ENCODE measurements around the gene DPP8.

Gene DPP8

DNA sequence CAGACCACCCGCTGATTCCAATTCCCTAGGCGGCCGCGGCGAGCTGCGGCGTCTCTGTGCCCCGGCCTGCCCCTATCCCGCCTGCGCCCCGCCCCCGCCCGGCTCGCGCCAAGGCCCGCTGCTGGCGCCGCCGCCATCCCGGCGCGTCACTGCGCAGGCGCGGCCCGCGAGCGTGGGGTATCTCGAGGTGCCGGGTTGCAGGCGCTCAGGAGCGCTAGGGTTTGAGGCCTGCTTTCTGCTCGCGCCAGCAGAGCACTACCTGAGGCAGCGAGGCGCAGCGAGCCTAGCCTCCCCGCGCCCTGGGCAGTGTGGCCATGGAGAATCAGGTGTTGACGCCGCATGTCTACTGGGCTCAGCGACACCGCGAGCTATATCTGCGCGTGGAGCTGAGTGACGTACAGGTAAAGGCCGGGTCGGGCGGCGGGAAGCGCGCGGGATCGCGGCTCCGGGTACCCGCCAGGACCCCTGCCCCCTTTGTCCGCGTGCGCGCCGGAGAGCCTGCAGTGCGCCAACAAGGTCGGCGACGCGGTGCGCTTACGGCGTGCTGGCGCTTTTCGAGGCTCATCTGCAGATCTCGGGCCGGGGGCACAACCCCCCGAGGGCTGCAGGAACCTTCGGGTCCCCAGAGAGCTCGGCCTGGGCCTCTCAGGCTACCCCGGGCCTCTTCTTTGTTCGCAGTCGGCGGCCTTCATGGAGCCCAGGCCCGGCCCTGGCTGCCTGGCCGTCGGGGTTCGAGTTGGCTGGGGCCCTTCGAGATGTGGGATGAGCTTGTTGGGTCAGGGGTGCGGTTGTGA is 13.0 kb upstream of the DPP8 start, which contains the start of gene HACD3:
Gene HACD3 (plus strand): TSS at position 146 of the 794 bp plus-strand sequence. CDS start 169 bp downstream, at position 315.
- Histone ChIP-seq H3K9me3 (ENCODE audit: insufficient read depth, low read length, severe bottlenecking) (no peaks in the 10 kb centered on the region), H3K4me3 (ENCODE audit: low read depth in 1 of 2, low read length in 2 of 2) (peak within 1 kb of the TSS; percentile 89 to 95), H3K27ac (ENCODE audit: low read length) (peak within 1 kb of the TSS; percentile 97), H3K4me1 (ENCODE audit: insufficient read depth, low read length) (peaks cover 30% of the 10 kb centered on the region), H3K79me2 (ENCODE audit: insufficient read depth, low read length) (peaks cover 56% of the 10 kb centered on the region), H2AFZ (ENCODE audit: low read depth, low read length) (peak within 1 kb of the TSS; percentile 98), H3K4me2 (ENCODE audit: insufficient read depth, low read length) (peak within 1 kb of the TSS; percentile 77), H3K36me3 (ENCODE audit: insufficient read depth, low read length) (peaks cover 18% of the 10 kb centered on the region), H4K20me1 (ENCODE audit: insufficient read depth, low read length) (peaks cover 31% of the 10 kb centered on the region), H3K27me3 (ENCODE audit: insufficient read depth, low read length, poor library complexity) (no peaks in the 10 kb centered on the region), H3K9ac (ENCODE audit: low read depth, low read length) (peak within 1 kb of the TSS; percentile 99)
- DNase-seq (peak; percentile 89), ATAC-seq (ENCODE audit: insufficient read depth, low read depth) (peak; percentile 95)
- no peak for TF ChIP-seq EZH2 (IDR thresholded peaks at IDR 0.05; ENCODE audit: borderline replicate concordance, low read depth, low read length, severe bottlenecking)
- TF ChIP-seq, protein P1, sequence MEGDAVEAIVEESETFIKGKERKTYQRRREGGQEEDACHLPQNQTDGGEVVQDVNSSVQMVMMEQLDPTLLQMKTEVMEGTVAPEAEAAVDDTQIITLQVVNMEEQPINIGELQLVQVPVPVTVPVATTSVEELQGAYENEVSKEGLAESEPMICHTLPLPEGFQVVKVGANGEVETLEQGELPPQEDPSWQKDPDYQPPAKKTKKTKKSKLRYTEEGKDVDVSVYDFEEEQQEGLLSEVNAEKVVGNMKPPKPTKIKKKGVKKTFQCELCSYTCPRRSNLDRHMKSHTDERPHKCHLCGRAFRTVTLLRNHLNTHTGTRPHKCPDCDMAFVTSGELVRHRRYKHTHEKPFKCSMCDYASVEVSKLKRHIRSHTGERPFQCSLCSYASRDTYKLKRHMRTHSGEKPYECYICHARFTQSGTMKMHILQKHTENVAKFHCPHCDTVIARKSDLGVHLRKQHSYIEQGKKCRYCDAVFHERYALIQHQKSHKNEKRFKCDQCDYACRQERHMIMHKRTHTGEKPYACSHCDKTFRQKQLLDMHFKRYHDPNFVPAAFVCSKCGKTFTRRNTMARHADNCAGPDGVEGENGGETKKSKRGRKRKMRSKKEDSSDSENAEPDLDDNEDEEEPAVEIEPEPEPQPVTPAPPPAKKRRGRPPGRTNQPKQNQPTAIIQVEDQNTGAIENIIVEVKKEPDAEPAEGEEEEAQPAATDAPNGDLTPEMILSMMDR (IDR thresholded peaks at IDR 0.05; ENCODE audit: borderline replicate concordance, extremely low read depth, low read length, poor library complexity, severe bottlenecking) = no peak

DNA sequence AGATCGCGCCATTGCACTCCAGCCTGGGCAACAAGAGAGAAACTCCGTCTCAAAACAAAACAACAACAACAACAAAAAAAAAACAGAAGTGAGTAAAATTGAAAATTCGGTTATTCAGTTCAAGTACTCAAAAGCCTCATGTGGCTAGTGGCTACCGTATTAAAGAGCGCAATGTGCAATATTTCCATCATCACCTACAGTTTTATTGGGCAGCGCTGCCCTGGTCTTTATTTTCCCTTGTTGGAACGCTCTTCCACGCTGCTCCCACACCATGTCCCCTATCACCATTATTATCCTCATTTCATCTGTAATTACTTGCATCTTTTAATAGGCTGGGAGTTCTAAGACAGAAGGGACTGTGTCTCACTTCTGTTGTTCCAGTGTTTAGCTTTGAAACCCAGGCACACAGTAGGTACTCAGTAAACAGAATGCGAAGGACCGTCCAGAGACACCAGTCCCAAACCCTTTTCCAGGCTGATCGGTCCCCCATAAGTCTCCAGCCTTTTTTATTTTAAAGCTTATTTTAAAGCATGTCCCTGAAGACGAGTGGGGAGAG is 12.4 kb upstream of the DPP8 start:
- Histone ChIP-seq H3K79me2 (ENCODE audit: insufficient read depth, low read length) (peaks cover 49% of the 10 kb centered on the region), H3K9ac (ENCODE audit: low read depth, low read length) (peak overlapping the region; percentile 99), H3K9me3 (ENCODE audit: insufficient read depth, low read length, severe bottlenecking) (no peaks in the 10 kb centered on the region), H3K27me3 (ENCODE audit: insufficient read depth, low read length, poor library complexity) (no peaks in the 10 kb centered on the region), H3K4me2 (ENCODE audit: insufficient read depth, low read length) (peak overlapping the region; percentile 77), H3K4me1 (ENCODE audit: insufficient read depth, low read length) (peaks cover 30% of the 10 kb centered on the region), H4K20me1 (ENCODE audit: insufficient read depth, low read length) (peaks cover 26% of the 10 kb centered on the region), H3K27ac (ENCODE audit: low read length) (peak overlapping the region; percentile 81), H2AFZ (ENCODE audit: low read depth, low read length) (peak overlapping the region; percentile 98), H3K36me3 (ENCODE audit: insufficient read depth, low read length) (peaks cover 15% of the 10 kb centered on the region), H3K4me3 (ENCODE audit: low read depth in 1 of 2, low read length in 2 of 2) (peak overlapping the region; percentile 17 to 95; a peak in 3 of 4 replicates)
- TF ChIP-seq, protein P1 (IDR thresholded peaks at IDR 0.05; ENCODE audit: borderline replicate concordance, extremely low read depth, low read length, poor library complexity, severe bottlenecking) = no peak
- TF ChIP-seq EZH2 (IDR thresholded peaks at IDR 0.05; ENCODE audit: borderline replicate concordance, low read depth, low read length, severe bottlenecking) = no peak
- DNase-seq (no peak), ATAC-seq (ENCODE audit: insufficient read depth, low read depth) (no peak; the same call in 2 of the 3 replicates)

GRCh38 chr15:65528461-65529060 is 11.1 kb upstream of the DPP8 start:
- no peaks in the 10 kb centered on the region for H3K9me3 ChIP-seq (ENCODE audit: insufficient read depth, low read length, severe bottlenecking)
- no peaks in the 10 kb centered on the region for H3K27me3 ChIP-seq (ENCODE audit: insufficient read depth, low read length, poor library complexity)
- no peak overlapping the region for H3K9ac ChIP-seq (ENCODE audit: low read depth, low read length)
- peak overlapping the region; percentile 4; the same call in 1 of the 2 replicates for H2AFZ ChIP-seq (ENCODE audit: low read depth, low read length)
- H3K4me2 ChIP-seq (ENCODE audit: insufficient read depth, low read length) = no peak overlapping the region
- H3K27ac ChIP-seq (ENCODE audit: low read length) = no peak overlapping the region
- peaks cover 16% of the 10 kb centered on the region for H4K20me1 ChIP-seq (ENCODE audit: insufficient read depth, low read length)
- DNase-seq (no peak), ATAC-seq (ENCODE audit: insufficient read depth, low read depth) (no peak)
- H3K4me1 ChIP-seq (ENCODE audit: insufficient read depth, low read length) = peaks cover 25% of the 10 kb centered on the region
- peaks cover 7% of the 10 kb centered on the region; the same call in 1 of the 2 replicates for H3K36me3 ChIP-seq (ENCODE audit: insufficient read depth, low read length)
- TF ChIP-seq, protein P1 (IDR thresholded peaks at IDR 0.05; ENCODE audit: borderline replicate concordance, extremely low read depth, low read length, poor library complexity, severe bottlenecking) = no peak
- no peak for TF ChIP-seq EZH2 (IDR thresholded peaks at IDR 0.05; ENCODE audit: borderline replicate concordance, low read depth, low read length, severe bottlenecking)
- H3K4me3 ChIP-seq (ENCODE audit: low read depth in 1 of 2, low read length in 2 of 2) = no peak overlapping the region
- peaks cover 36% of the 10 kb centered on the region for H3K79me2 ChIP-seq (ENCODE audit: insufficient read depth, low read length)

All from DND-41 (cell line).